HepG2 (cell line): ENCODE data around the gene TAF9B. TPM values are rescaled to one million over a fixed set of nuclear protein-coding genes. Genes with fewer than 3 reads are reported as not detected.

Experiments used
- ELF3 ChIP-seq: IDR thresholded peaks from 2 replicates; pipeline ENCODE4 v1.6.1; 2016; ENCODE audit warnings: missing genetic modification reagents, missing compliant biosample characterization
- FOXM1 ChIP-seq: sonication (generic); formaldehyde crosslinking; IDR thresholded peaks from 2 replicates; pipeline ENCODE4 v1.5.0; 2020; ENCODE audit warnings: missing genetic modification reagents
- MTERF4 ChIP-seq: sonication (generic); formaldehyde crosslinking; IDR thresholded peaks from 2 replicates; pipeline ENCODE4 v1.8.0; 2023; ENCODE audit warnings: mild to moderate bottlenecking, missing genetic modification reagents
- TAF1 ChIP-seq: sonication (generic); formaldehyde crosslinking; IDR thresholded peaks from 2 replicates; pipeline ENCODE4 v1.4.0; 2020; ENCODE audit warnings: missing genetic modification reagents
- ZBTB1 ChIP-seq: sonication (generic); formaldehyde crosslinking; IDR thresholded peaks from 2 replicates; pipeline ENCODE4 v1.4.0; 2020; ENCODE audit warnings: missing genetic modification reagents, borderline replicate concordance
- ZFP37 ChIP-seq: sonication (generic); formaldehyde crosslinking; IDR thresholded peaks from 2 replicates; pipeline ENCODE4 v1.4.0; 2020; ENCODE audit warnings: missing genetic modification reagents, borderline replicate concordance
- ZFYVE20 ChIP-seq: sonication (generic); formaldehyde crosslinking; IDR thresholded peaks from 2 replicates; pipeline ENCODE4 v1.8.0; 2023; ENCODE audit warnings: low read depth, mild to moderate bottlenecking, moderate library complexity, missing genetic modification reagents, borderline replicate concordance
- ZMAT3 ChIP-seq: sonication (generic); formaldehyde crosslinking; conservative IDR thresholded peaks from 2 replicates; pipeline ENCODE4 v1.7.0; 2021; ENCODE audit warnings: missing genetic modification reagents
- ZNF407 ChIP-seq: sonication (generic); formaldehyde crosslinking; IDR thresholded peaks from one replicate; pipeline ENCODE4 v1.5.1; 2020; ENCODE audit warnings: mild to moderate bottlenecking, missing genetic modification reagents; ENCODE audit errors: not compliant biosample characterization
- ZNF546 ChIP-seq: sonication (generic); formaldehyde crosslinking; conservative IDR thresholded peaks from 2 replicates; pipeline ENCODE4 v1.8.1; 2023; ENCODE audit warnings: mild to moderate bottlenecking, missing genetic modification reagents
- ZNF549 ChIP-seq: sonication (generic); formaldehyde crosslinking; IDR thresholded peaks from 2 replicates; pipeline ENCODE4 v1.5.0; 2020; ENCODE audit warnings: missing genetic modification reagents
- ZNF687 ChIP-seq: sonication (generic); formaldehyde crosslinking; IDR thresholded peaks from 2 replicates; pipeline ENCODE4 v1.5.1; 2020; ENCODE audit warnings: mild to moderate bottlenecking, missing genetic modification reagents, moderate library complexity
- ZNF749 ChIP-seq: sonication (generic); formaldehyde crosslinking; IDR thresholded peaks from 2 replicates; pipeline ENCODE4 v1.8.0; 2022; ENCODE audit warnings: mild to moderate bottlenecking, missing genetic modification reagents, moderate library complexity, borderline replicate concordance
- ZNF775 ChIP-seq: sonication (generic); formaldehyde crosslinking; IDR thresholded peaks from 2 replicates; pipeline ENCODE4 v1.4.0; 2020; ENCODE audit warnings: missing genetic modification reagents, mild to moderate bottlenecking, moderate library complexity, borderline replicate concordance
- ZNF792 ChIP-seq: IDR thresholded peaks from 2 replicates; pipeline ENCODE4 v1.6.1; 2016
- polyA plus RNA-seq, 8 experiments: library from polyadenylated mRNA; depleted of rRNA in 3 of 8; stranded (reverse) in 7 of 8; unstranded in 1 of 8; fragments of >200 nt; fragmentation: Illumina TruSeq in 4 of 8; extraction: Trizol in 4 of 8; gene quantifications; 2 replicates each; pipeline versions ENCODE4 v1.2.1 to v1.2.3, GENCODE V29; 2011 to 2016; ENCODE audit warnings: low read depth in 4 of 8, missing spikeins in 1 of 8, mixed read lengths in 1 of 8; ENCODE audit not compliant: insufficient read depth in 1 of 8
- total RNA-seq, 5 experiments: library from RNA; depleted of rRNA; stranded (reverse); fragments of >200 nt; fragmentation: Illumina TruSeq; extraction: Trizol; gene quantifications; 2 replicates each; pipeline ENCODE4 v1.2.3, GENCODE V29; 2016; ENCODE audit warnings: low read depth in 1 of 5

Gene TAF9B
- total and polyA plus RNA-seq, 2 of the 13 experiments (the other 11 are each of a cell fraction or from before 2014, with no cell fraction given), result 10.8 to 15.2 TPM

GRCh38 chrX:78103623-78104446 lies 35.6 kb downstream of the TAF9B start, which contains the start of gene PGK1 (continued):
- TF ChIP-seq ZNF407 (CRISPR knock-in tag) (peak; percentile 48), ZFYVE20 (CRISPR knock-in tag) (no peak), ZFP37 (CRISPR knock-in tag) (no peak), ZMAT3 (no peak; the same call in 1 of the 2 replicates), ZNF792 (0 out of 2 replicates have a peak, but pooled peaks have one; percentile 66), ZBTB1 (CRISPR knock-in tag) (no peak), ZNF749 (no peak), MTERF4 (CRISPR knock-in tag) (peak; percentile 69; the same call in 1 of the 2 replicates), ZNF549 (no peak), TAF1 (CRISPR knock-in tag) (peak; percentile 87), FOXM1 (CRISPR knock-in tag) (no peak), ZNF687 (CRISPR knock-in tag) (peak; percentile 99), ELF3 (CRISPR knock-in tag) (peak; percentile 93), ZNF775 (CRISPR knock-in tag) (no peak), ZNF546 (CRISPR knock-in tag) (no peak)
